Psoas muscle (tissue), 8 donors: Measurements from ENCODE around the gene ANKMY1. TPM values are rescaled to one million over a fixed set of nuclear protein-coding genes. Genes with fewer than 3 reads are reported as not detected.

Experiments used
- ATAC-seq, 4 donors: fragments of 200-7000 bp; cut with Tn5 transposase; one replicate each; pipeline ENCODE4 v1.9.1; 2020; ENCODE audit warnings: moderate library complexity in 3 of 4, mild to moderate bottlenecking in 2 of 4
- DNase-seq, 2 donors: peaks; one replicate each; pipeline ENCODE4 v3.0.0-alpha.2; 2020
- H3K27ac ChIP-seq: fragments of 200-600 bp; one replicate; pipeline ENCODE4 v1.8.0; 2022
- H3K27me3 ChIP-seq, 3 donors: fragments of 200-600 bp in 1 of 3; one replicate each; pipeline versions ENCODE4 v1.6.1 to v1.8.0; 2013 to 2022; ENCODE audit warnings: low read length in 2 of 3, mild to moderate bottlenecking in 2 of 3, moderate library complexity in 1 of 3; ENCODE audit not compliant: insufficient read depth in 3 of 3
- H3K36me3 ChIP-seq, 2 donors: fragments of 200-600 bp in 1 of 2; one replicate each; pipeline versions ENCODE4 v1.6.1 to v1.8.0; 2013 to 2022; ENCODE audit warnings: low read depth in 1 of 2, mild to moderate bottlenecking in 1 of 2, moderate library complexity in 1 of 2; ENCODE audit not compliant: insufficient read depth in 1 of 2
- H3K4me1 ChIP-seq: fragments of 200-600 bp; one replicate; pipeline ENCODE4 v1.8.0; 2022
- H3K4me3 ChIP-seq: fragments of 200-600 bp; one replicate; pipeline ENCODE4 v1.8.0; 2022; ENCODE audit warnings: mild to moderate bottlenecking
- H3K9me3 ChIP-seq: fragments of 200-600 bp; one replicate; pipeline ENCODE4 v1.8.0; 2022
- CTCF ChIP-seq: fragments of 200-600 bp; IDR thresholded peaks from one replicate; pipeline ENCODE4 v1.8.0; 2022; ENCODE audit warnings: antibody characterized with exemption
- WGBS, 3 donors: extraction: QIAGEN DNeasy Blood & Tissue Kit; methylation state at CpG; one replicate each; pipeline versions ENCODE4 v1.1.6 to v1.1.7; 2013; 5-methylcytosine and 5-hydroxymethylcytosine counted together
- intact Hi-C, 2 donors: fragments of 100-400 bp; cut with DNase I; formaldehyde crosslinking; loops; one replicate each; pipeline versions ENCODE4 v1.11.0 to v1.14.2; 2022
- polyA plus RNA-seq, 3 donors: library from polyadenylated mRNA; stranded (reverse); fragments of 200-250 nt; gene quantifications; one replicate each; pipeline ENCODE4 v1.2.3, GENCODE V29; 2013
- total RNA-seq, 4 donors: library from RNA; stranded (reverse); fragmentation: NEBNext Ultra II Directional in 2 of 4; extraction: Animal tissue kit (Norgen Biotek cat#: 25700) in 2 of 4; gene quantifications; one replicate each; pipeline versions ENCODE4 v1.2.1 to v1.2.4, GENCODE V29; 2021 to 2023
- donor health status: healthy with polysubstance abuse.
- donor health status: DM: no; HTN: no; CAD: no; lungs with moderate emphysema.
- donor health status: Bipolar disorder and iron deficiency.
- donor health status: healthy.
- donor health status: DM: yes; HTN: yes; CAD: no.
- donor health status: DM: no; HTN: no; CAD: no.
- donor health status: DM: no; HTN: no; CAD: no.
- donor health status: DM: yes; HTN: yes; CAD: no.

The ANKMY1 gene
- total and polyA plus RNA-seq, 7 donors, result 1.4 to 5.8 (median 3.0) TPM

- intact Hi-C loops, result no loop called here
- Histone ChIP-seq H3K4me3 (no peak overlapping the region), H3K36me3 (no peaks in the 10 kb centered on the region), H3K4me1 (no peaks in the 10 kb centered on the region), H3K27me3 (no peaks in the 10 kb centered on the region), H3K9me3 (no peaks in the 10 kb centered on the region), H3K27ac (no peak overlapping the region)
- no peak for TF ChIP-seq CTCF
- DNase-seq, result no peak
- no peak for ATAC-seq
- WGBS, 3 donors, result 85 to 87% (median 85%) methylated on average over 14 of the region's 14 CpGs
These were observed 127.8 kb downstream of the ANKMY1 start for GRCh38 chr2:240429872-240430491.

Other genes starting within 250 kb of the ANKMY1 start
- gene GPC1, start 122.3 kb downstream of the ANKMY1 start, total RNA-seq, result 100 to 1,000 TPM; 115 to 180 (median 142) TPM
- 100 to 1,000 TPM in 2 of 3 donors, 10 to 100 TPM in 1; 85.4 to 116 (median 103) TPM for gene GPC1, start 122.3 kb downstream of the ANKMY1 start, polyA plus RNA-seq
- 10 to 100 TPM; 10.4 to 12.9 (median 12.7) TPM for gene DUSP28, start 2.4 kb upstream of the ANKMY1 start, total RNA-seq
- gene DUSP28, start 2.4 kb upstream of the ANKMY1 start, polyA plus RNA-seq, result 10 to 100 TPM in 1 of 3 donors, 1 to 10 TPM in 2; 6.6 to 18.1 (median 9.5) TPM
- gene RNPEPL1, start 10.5 kb upstream of the ANKMY1 start, total RNA-seq, result 10 to 100 TPM; 48.8 to 70.4 (median 59.0) TPM
- 10 to 100 TPM; 59.2 to 79.6 (median 71.9) TPM for gene RNPEPL1, start 10.5 kb upstream of the ANKMY1 start, polyA plus RNA-seq
- gene CAPN10, start 28.7 kb upstream of the ANKMY1 start, total RNA-seq, result 1 to 10 TPM; 5.0 to 9.9 (median 7.6) TPM
- 10 to 100 TPM in 2 of 3 donors, 1 to 10 TPM in 1; 8.9 to 15.0 (median 13.1) TPM for gene CAPN10, start 28.7 kb upstream of the ANKMY1 start, polyA plus RNA-seq
- under 1 TPM; 0.36 to 0.92 (median 0.68) TPM for gene GPR35, start 67.5 kb upstream of the ANKMY1 start, total RNA-seq
- under 1 TPM; 0.30 to 0.89 (median 0.58) TPM for gene GPR35, start 67.5 kb upstream of the ANKMY1 start, polyA plus RNA-seq
- not detected for gene AQP12B, start 124.9 kb upstream of the ANKMY1 start, total RNA-seq
- gene AQP12B, start 124.9 kb upstream of the ANKMY1 start, polyA plus RNA-seq, result not detected
- not detected for gene AQP12A, start 133.9 kb upstream of the ANKMY1 start, total RNA-seq
- not detected for gene AQP12A, start 133.9 kb upstream of the ANKMY1 start, polyA plus RNA-seq